ENCODE results near the gene IFI6.

DNA sequence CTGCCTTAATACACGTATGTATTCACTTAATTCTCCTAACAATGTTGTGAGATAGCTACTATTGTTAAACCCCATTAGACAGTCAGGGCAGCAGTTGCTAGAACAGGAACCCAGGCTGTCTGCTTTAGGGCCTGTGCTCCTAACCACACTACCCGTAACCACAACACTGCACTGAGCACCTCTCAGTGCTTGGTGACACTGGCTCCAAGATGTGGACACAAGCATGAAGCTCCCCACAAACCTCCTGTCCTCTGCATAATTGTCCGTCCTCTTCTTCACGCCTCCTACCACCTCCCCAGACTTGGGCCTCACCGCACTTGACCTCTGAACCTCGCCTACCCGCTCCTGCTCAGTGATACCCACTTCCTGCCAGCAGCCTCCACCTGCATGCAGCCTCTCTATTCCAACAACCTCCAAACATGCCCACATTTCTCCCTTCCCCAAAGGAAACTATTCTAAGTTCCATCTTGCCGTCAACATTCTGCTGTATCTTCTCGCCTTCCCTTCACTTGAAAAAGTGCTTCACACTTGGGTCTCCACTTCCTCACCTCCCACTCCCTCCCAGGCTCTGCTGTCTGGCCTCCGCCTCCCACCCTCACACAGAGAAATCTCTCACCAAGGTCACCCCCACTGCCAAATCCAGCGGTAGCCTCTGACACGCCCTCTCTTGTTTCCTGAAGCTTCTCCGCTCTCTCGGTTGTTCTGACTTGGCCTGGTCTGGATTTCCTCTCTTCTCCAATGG, 53.5 kb downstream of the IFI6 start:
- TF ChIP-seq BCL11A (IDR thresholded peaks at IDR 0.05; ENCODE audit: low read depth in 2 of 2, low read length in 2 of 2) (no peak), CEBPB (IDR thresholded peaks at IDR 0.05; ENCODE audit: low read depth, low read length) (no peak), EZH2 (IDR thresholded peaks at IDR 0.05; ENCODE audit: low read depth, low read length, severe bottlenecking) (no peak), POLR2AphosphoS5 (IDR thresholded peaks at IDR 0.05; ENCODE audit: low read depth, low read length) (no peak), HDAC6 (IDR thresholded peaks at IDR 0.05; ENCODE audit: low read depth, low read length) (no peak), CBX5 (IDR thresholded peaks at IDR 0.05; ENCODE audit: low read depth, low read length) (no peak), ZNF274 (IDR thresholded peaks at IDR 0.05; ENCODE audit: borderline replicate concordance, extremely low read depth, low read length) (no peak), POLR2A (IDR thresholded peaks at IDR 0.05; ENCODE audit: control extremely low read depth in 1 of 2, low read depth in 2 of 2, low read length in 2 of 2) (no peak)
- TF ChIP-seq, protein P1, sequence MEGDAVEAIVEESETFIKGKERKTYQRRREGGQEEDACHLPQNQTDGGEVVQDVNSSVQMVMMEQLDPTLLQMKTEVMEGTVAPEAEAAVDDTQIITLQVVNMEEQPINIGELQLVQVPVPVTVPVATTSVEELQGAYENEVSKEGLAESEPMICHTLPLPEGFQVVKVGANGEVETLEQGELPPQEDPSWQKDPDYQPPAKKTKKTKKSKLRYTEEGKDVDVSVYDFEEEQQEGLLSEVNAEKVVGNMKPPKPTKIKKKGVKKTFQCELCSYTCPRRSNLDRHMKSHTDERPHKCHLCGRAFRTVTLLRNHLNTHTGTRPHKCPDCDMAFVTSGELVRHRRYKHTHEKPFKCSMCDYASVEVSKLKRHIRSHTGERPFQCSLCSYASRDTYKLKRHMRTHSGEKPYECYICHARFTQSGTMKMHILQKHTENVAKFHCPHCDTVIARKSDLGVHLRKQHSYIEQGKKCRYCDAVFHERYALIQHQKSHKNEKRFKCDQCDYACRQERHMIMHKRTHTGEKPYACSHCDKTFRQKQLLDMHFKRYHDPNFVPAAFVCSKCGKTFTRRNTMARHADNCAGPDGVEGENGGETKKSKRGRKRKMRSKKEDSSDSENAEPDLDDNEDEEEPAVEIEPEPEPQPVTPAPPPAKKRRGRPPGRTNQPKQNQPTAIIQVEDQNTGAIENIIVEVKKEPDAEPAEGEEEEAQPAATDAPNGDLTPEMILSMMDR (IDR thresholded peaks at IDR 0.05; ENCODE audit: control extremely low read depth in 1 of 3, insufficient read depth in 1 of 3, low read depth in 1 of 3, low read length in 3 of 3): no peak

All from H1 (cell line).